CD4-positive, alpha-beta T cell treated with Interleukin-2 at 100 ng/mL for 4 hours (primary cell): ENCODE data around the gene ZNF516.
"Not testable (repeated sequence)": the region's sequence is repeated elsewhere in the genome, so short reads cannot be mapped to it uniquely, and the experiment has no call there.

Source experiments
- DNase-seq: peaks from one replicate; pipeline ENCODE4 v3.0.0-alpha.2; 2020; ENCODE audit warnings: low spot score

The ZNF516 gene

GRCh38 chr18:76495006-76495370, at the start of gene ZNF516:
Gene ZNF516, minus strand, starts transcription at chr18:76495242. Its CDS starts 52,188 bp downstream, at chr18:76443054.
- no peak for DNase-seq

DNA sequence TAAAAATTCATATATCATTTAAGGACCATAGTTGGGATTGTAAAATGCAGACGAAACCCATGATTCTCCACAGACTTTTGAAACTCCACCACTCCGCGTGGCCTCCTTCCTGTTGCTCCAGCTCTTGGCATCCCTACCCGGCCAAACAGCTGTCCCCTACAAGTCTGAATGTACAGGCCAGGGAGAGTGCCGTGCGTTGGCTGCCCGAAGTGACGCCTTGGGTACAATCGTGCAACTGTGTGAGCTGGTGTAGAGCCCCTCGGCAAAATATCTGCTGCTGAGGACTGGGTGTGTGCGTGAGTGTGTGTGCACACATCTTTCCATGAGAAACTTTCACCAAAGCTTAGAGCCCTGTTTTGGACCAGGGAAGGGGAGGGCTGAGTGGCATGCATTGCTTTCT, 43.8 kb upstream of the ZNF516 start:
- DNase-seq: no peak

GRCh38 chr18:76537621-76538020, 42.6 kb upstream of the ZNF516 start:
- no peak for DNase-seq

- DNase-seq: not testable (repeated sequence)
Observed at GRCh38 chr18:76536593-76536992, 41.6 kb upstream of the ZNF516 start.

DNA sequence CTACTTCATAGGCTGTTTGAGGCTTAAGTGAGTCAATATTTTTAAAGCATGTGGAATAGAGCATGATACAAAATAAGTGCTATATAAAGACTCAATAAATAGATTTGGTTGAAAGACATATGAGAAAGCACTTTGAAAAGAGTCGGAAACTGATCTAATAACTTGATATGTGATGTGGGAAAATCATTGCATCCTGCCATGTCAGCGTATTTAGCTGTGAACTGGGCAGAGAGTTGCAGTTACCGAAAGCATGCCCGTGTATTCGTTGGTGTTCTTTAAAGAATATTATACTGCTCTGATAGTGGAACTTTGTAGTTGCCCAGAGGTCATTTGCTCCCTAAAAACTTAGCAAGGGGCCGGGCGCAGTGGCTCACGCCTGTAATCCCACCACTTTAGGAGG, 37.8 kb upstream of the ZNF516 start:
- DNase-seq: no peak

- DNase-seq: no peak
Observed at GRCh38 chr18:76530846-76531245, 35.8 kb upstream of the ZNF516 start.

DNA sequence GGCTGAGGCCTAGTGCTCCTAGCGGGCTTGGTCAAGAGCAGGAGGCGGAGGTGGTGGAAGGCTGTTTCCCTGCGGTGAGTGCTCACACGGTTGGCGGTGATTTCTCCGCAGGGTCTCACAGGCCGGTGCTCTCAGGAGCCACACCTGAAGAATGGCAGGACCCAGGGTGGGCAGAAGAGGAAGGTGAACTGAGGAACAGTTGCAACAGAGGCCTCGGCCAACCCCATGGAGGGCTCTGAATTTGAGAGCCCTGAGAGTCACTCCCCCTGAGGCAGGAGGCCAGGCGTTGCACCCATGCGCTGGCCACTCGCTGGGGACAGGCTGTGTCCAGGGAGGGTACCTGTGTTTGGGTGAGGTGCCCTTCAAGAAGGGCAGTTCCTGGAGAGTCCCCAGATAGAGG, 35.3 kb upstream of the ZNF516 start:
- no peak for DNase-seq

GRCh38 chr18:76529433-76529811, 34.4 kb upstream of the ZNF516 start:
- no peak for DNase-seq

- no peak for DNase-seq
Observed at GRCh38 chr18:76528477-76529432, 33.7 kb upstream of the ZNF516 start.

DNA sequence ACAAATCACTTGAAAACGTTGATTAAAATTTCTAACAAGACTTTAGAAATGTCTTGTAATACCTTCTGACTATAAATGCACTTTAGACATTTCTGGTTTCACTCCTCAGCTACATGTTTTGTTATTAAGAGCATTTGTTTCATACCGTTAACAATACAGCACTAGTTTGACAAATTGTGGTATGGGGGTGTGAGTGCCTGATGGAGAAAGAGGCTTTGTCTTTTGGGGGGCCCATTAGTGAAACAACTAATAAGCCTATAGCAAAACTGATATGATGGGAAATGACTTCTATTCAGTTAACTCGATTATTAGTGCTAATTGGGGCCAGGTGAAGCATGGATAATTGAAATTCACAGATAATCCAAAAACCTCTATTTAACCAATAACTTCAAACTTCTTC, 30.9 kb upstream of the ZNF516 start:
- no peak for DNase-seq

DNA sequence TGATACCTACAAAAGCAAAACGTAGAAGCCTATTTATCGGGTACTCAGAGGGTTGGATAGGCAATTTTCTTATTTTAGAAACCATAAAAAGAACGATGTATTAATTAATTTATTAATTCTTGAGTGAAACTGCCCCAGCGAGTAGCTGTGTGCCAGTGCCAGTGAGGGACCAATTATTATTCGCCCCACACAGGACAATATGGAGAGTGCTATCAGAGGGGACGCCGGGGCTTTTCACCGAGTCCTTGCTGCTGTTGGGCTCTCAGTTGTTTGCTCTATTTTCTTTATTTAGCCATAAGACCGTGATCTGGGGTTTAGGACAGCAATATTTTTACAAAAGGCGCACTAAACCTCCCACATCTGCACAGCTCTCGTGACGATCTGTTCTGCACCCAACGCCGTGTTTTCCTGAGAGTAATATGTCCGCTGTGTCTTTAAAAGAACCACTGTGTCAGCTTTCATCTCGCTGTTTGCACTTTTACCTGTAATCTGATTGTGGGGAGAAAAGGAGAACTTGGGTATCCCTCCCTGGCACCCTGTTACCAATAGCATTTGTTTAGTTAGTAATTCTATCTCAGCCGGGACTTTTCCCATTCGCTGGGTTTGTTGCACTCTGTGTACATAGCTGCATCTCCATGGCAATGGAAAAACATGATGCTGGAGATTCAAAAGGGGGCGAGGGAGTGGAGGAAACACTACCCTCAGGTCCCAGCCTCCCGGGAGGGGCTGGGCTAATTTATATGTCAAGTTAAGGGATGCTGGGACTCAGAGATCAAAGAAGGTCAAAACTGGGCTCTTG, 30.1 kb upstream of the ZNF516 start:
- DNase-seq: peak; percentile 5

DNA sequence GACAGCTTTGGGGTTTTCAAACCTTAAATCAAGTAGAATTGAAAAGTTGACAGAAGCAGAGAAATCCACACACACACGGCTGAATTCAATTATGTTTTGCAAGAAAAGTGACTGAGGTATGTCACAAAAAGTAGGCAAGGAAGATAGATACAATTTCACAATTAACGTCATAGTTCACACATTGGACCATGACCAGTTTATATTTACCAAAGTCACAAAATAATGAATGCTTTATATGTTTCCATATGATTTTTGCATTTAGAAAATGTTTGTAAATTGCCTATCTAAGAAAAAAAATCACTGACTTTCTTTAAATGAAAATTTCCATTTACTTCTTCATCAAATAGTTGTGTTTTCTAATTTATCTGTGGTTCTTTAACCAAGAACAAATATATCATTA, 29.4 kb upstream of the ZNF516 start:
- DNase-seq: no peak

GRCh38 chr18:76522551-76522950, 27.5 kb upstream of the ZNF516 start:
- DNase-seq: no peak

GRCh38 chr18:76522122-76522503, 27.1 kb upstream of the ZNF516 start:
- DNase-seq: no peak

DNA sequence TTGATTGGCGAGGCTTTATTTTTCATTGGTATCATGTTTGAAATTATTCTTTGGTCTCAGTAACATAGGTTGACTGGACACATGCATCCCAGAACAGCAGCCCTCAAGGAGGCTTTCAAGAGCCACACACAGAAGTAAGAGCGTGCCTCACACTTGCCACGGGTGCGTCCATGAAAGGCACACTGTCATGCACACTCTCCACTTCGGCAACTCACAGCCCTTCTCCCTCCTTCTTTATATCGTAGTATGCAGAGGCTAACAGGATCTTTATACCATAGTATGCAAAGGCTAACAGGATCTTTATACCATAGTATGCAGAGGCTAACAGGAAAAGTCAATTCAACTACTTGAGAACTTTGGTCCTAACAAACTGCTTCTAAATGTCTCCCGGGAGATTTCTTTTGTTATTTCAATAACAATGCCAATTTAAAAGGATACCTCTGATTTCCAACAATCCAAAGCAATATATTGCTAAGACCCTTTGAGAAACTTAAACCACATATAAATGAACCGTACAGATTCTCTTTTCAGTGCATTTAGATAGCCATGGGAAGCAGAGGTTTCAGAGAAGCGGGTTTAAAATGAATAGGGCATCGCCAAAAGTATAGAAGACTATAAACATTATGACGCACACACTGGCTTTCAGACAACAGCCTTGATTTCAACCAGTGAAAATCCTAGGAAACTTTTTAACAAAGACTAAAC, 26.5 kb upstream of the ZNF516 start:
- DNase-seq: no peak

GRCh38 chr18:76518860-76519538, 24.0 kb upstream of the ZNF516 start:
- no peak for DNase-seq

GRCh38 chr18:76518123-76518859, 23.2 kb upstream of the ZNF516 start:
- DNase-seq: no peak

- no peak for DNase-seq
Observed at GRCh38 chr18:76515576-76515975, 20.5 kb upstream of the ZNF516 start.

DNA sequence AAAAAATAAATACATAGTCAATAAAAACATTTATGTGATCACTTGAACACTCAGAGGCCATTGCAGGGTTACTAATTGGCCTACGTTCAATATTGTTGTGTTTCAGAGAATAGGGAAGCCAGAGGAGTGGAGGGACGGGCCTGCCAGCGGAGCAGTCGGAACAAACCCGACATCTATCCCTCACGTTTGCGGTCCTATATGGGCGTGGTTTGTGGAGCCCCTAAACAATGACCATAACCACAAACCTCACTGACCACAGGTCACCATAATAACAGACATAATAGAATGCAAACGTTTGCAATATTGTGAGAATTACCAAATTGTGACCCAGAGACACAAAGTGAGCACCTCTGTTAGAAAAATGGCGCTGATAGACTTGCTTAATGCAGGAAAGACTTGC, 19.5 kb upstream of the ZNF516 start:
- DNase-seq: no peak

DNA sequence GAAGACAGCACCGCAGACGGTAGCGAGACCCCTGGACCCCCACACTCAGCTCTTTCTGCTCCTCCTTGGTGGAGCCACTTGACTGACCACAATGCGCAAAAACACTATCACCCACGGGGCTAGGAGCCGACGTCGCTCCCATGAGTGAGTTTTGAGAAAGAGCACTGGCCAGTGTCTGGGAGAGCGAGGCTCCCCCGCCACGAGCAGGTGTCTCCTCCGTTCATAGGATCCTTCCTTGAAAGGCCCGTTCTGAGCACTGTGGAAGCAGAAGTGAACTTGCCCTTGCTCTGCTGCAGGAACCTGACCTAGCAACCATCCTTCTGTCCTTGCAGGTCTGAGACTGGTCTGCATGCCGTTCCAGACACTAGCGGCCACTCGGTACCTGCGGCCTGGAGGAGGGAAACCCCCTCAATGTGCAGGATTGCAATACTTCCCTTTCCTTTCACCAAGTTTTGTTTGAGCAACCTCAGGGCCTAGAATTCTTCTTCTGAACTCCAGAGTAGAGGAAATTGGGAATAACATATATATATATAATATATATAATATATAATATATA, 12.9 kb upstream of the ZNF516 start:
- no peak for DNase-seq
